Left ventricle myocardium inferior (tissue), 1 donor: Measurements from ENCODE around the gene SHANK3. TPM values are rescaled to one million over a fixed set of nuclear protein-coding genes. Genes with fewer than 3 reads are reported as not detected.

Source experiments
- DNase-seq: peaks from one replicate; pipeline ENCODE4 v3.0.0-alpha.2; 2020
- H3K27ac ChIP-seq: fragments of 200-600 bp; replicated peaks from 2 replicates; pipeline ENCODE4 v1.8.0; 2021
- H3K27me3 ChIP-seq: fragments of 200-600 bp; 2 replicates; pipeline ENCODE4 v1.8.0; 2021; ENCODE audit warnings: low read depth
- H3K36me3 ChIP-seq: fragments of 200-600 bp; 2 replicates; pipeline ENCODE4 v1.8.0; 2021
- H3K4me1 ChIP-seq: fragments of 200-600 bp; 2 replicates; pipeline ENCODE4 v1.8.0; 2021
- H3K4me3 ChIP-seq: fragments of 200-600 bp; 2 replicates; pipeline ENCODE4 v1.8.0; 2021; ENCODE audit warnings: mild to moderate bottlenecking, moderate library complexity
- H3K9me3 ChIP-seq: fragments of 200-600 bp; replicated peaks from 2 replicates; pipeline ENCODE4 v1.8.0; 2021
- intact Hi-C: fragments of 100-400 bp; cut with micrococcal nuclease; formaldehyde crosslinking; loops from one replicate; pipeline ENCODE4 v1.11.0; 2022
- total RNA-seq: library from RNA; stranded (reverse); fragmentation: NEBNext Ultra II Directional; extraction: Animal tissue kit (Norgen Biotek cat#: 25700); gene quantifications from one replicate; pipeline ENCODE4 v1.2.1, GENCODE V29; 2021
- TF ChIP-seq, protein P1 (sequence below): fragments of 200-600 bp; IDR thresholded peaks from 2 replicates; pipeline ENCODE4 v1.8.0; 2021; ENCODE audit warnings: antibody characterized with exemption, mild to moderate bottlenecking, borderline replicate concordance
- donor health status: DM: no; HTN: yes; CAD: no; lungs with severe emphysema.

SHANK3 gene
- total RNA-seq, 1 donor from 2014 or later: 23.1 TPM

DNA sequence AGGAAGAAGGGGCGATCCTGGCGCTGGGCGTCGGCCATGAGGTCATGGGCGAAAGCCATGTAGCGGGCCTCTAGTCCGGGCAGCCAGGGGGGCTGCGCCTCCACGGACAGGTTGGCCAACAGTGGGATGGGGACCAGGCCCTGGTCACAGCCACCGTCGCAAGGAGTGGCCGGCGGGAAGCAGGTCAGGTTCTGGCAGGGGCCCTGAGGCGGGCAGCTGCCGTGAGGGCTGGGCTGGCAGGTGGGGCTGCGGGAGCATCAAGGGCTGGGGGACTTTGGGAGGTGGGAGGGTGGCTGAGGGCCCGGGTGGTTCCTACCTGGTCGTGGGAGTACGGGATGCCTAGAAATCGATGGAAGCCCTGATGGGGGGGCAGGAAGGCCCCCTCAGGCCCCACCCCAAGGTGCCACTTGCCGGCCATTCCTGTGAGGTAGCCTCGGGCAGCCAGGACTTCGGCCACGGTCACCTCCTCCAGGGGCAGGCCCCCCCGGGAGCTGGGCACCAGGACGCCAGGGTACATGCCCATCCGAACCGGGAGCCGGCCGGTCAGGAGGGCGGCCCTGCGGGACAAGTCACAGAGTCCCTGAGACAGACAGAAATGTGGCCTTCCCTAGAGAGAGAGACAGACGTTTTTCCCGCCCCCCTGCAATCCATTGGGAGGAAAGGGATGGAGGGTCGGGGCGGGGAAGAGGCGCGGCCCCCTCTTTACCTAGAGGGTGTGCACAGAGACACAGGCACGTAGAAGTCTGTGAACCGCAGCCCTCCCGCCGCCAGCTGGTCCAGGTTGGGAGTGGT lies 45.6 kb upstream of the SHANK3 start:
- no peak for DNase-seq
- Histone ChIP-seq H3K27me3 (no peaks in the 10 kb centered on the region), H3K4me3 (peak overlapping the region; percentile 92), H3K9me3 (no peaks in the 10 kb centered on the region), H3K4me1 (peaks cover 36% of the 10 kb centered on the region), H3K36me3 (peaks cover 10% of the 10 kb centered on the region), H3K27ac (peak overlapping the region; percentile 93)
- intact Hi-C loops: no loop called here
- TF ChIP-seq, protein P1, sequence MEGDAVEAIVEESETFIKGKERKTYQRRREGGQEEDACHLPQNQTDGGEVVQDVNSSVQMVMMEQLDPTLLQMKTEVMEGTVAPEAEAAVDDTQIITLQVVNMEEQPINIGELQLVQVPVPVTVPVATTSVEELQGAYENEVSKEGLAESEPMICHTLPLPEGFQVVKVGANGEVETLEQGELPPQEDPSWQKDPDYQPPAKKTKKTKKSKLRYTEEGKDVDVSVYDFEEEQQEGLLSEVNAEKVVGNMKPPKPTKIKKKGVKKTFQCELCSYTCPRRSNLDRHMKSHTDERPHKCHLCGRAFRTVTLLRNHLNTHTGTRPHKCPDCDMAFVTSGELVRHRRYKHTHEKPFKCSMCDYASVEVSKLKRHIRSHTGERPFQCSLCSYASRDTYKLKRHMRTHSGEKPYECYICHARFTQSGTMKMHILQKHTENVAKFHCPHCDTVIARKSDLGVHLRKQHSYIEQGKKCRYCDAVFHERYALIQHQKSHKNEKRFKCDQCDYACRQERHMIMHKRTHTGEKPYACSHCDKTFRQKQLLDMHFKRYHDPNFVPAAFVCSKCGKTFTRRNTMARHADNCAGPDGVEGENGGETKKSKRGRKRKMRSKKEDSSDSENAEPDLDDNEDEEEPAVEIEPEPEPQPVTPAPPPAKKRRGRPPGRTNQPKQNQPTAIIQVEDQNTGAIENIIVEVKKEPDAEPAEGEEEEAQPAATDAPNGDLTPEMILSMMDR: no peak

DNA sequence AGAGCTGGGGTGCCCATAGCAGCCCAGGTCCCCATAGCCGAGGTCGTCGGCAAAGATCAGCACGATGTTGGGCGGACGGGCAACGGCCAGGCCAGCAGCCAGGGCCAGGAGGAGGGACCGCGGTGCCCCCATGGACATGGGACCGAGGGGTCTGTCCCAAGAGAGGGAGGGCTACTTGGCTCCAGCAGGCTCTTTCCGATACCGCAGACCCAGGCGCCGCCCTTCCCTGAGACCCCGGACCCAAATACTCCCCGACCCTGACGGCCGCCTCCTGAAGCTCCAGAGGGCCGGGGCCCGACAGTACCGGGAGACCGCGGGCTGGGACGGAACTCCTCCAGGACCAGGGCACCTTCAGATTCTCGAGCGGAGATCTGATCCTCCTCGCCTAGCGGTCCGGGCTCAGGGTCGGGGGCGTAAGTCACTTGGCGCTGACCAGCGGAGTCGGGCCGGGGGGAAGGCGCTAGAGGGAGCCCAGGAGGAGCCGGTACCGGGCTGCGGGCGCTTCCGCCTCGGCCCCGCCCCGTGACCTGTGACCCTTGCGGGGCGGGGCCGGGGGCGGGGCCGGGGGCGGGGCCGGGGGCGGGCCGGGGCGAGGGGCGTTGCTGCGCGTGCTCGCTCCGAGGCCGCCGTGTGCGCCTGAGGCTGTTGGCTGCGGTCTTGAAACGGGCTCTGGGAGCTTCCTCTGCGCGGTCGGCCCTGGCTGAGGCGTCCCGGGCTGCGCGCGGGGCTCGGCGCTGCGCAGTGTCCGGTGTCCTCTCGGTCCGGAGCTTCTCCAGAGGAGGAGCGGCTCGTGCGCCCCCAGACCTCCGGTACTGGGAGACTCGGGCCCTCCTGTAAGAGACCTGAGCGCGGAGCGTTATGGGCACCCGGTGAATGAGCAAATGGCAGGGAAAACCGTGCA lies 44.7 kb upstream of the SHANK3 start, which contains the start of gene ARSA:
ARSA (minus strand) TSS at position 511 of the 901 bp plus-strand sequence; CDS start at position 138, 373 bp downstream.
- intact Hi-C loops: no loop called here
- TF ChIP-seq, protein P1: peak; percentile 58
- peak within 1 kb of the TSS; percentile 93 for H3K27ac ChIP-seq
- peaks cover 28% of the 10 kb centered on the region for H3K4me1 ChIP-seq
- H3K4me3 ChIP-seq: peak within 1 kb of the TSS; percentile 92
- peaks cover 10% of the 10 kb centered on the region for H3K36me3 ChIP-seq
- no peaks in the 10 kb centered on the region for H3K27me3 ChIP-seq
- H3K9me3 ChIP-seq: no peaks in the 10 kb centered on the region
- DNase-seq: peak; percentile 85

DNA sequence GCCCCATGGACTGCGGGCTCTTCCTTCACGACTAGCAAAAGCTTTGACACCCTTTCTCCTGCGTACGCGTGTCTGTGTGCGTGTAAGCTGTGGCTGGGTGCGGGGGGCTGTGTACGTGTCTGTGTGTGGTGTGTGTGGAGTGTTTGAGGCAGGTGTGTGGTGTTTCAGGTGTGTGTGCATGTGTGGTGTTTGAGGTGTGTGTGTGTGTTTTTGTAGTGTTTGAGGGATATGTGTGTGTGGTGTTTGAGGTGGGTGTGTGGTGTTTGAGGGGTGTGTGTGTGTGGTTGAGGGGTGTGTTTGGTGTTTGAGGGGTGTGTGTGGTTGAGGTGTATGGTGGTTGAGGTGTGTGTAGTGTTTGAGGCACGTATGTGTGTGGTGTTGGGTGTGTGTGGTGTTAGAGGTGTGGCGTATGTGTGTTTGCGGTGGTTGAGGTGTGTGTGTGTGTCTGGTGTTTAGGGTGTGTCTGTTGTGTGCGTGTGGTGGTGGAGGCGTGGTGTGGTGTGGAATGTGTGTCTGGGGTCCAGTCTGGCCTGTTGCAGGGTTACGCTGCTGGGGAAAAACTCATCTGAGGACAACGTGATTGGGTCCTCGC lies 44.0 kb upstream of the SHANK3 start:
- DNase-seq: no peak
- intact Hi-C loops: no loop called here

DNA sequence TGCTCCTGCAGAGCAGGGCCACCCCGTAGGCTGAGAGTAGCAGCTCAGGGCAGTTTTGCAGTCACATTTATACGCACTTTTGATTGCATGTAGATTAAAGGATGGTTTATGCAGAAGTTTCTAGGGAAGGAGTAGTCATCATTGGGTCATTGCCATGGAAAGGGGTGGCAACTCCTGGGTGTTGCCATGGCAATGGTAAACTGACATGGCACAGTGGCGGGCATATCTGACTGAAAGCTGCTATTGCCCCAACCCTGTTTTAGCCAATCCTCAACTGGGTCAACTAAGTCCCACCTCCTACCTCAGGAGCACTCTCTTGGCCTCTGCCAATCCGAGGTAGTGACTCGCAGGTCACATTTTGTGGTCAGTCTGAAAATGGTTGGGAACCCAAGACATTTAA lies 42.2 kb upstream of the SHANK3 start:
- DNase-seq: no peak

More for the DNA sequence above, 44.0 kb upstream of the SHANK3 start:
- Histone ChIP-seq H3K4me1 (peaks cover 28% of the 10 kb centered on the region), H3K27me3 (no peaks in the 10 kb centered on the region), H3K36me3 (peaks cover 10% of the 10 kb centered on the region), H3K9me3 (no peaks in the 10 kb centered on the region), H3K4me3 (peak overlapping the region; percentile 92), H3K27ac (peak overlapping the region; percentile 93)
- TF ChIP-seq, protein P1: no peak

More for the DNA sequence above, 42.2 kb upstream of the SHANK3 start:
- intact Hi-C loops: no loop called here
- H3K4me3 ChIP-seq: no peak overlapping the region
- H3K27ac ChIP-seq: no peak overlapping the region
- no peaks in the 10 kb centered on the region for H3K27me3 ChIP-seq
- H3K4me1 ChIP-seq: peaks cover 28% of the 10 kb centered on the region
- TF ChIP-seq, protein P1: no peak
- H3K9me3 ChIP-seq: no peaks in the 10 kb centered on the region
- peaks cover 5% of the 10 kb centered on the region for H3K36me3 ChIP-seq
